SK-N-SH (cell line): ENCODE results near the gene STAMBP.

ENCODE experiments used
- CHD2 ChIP-seq: fragments of 150-350 bp; IDR thresholded peaks from 2 replicates; pipeline ENCODE4 v1.6.1; 2018; ENCODE audit warnings: low read length; ENCODE audit not compliant: partially characterized antibody
- CTCF ChIP-seq: fragments of 200-600 bp; sonication (generic); IDR thresholded peaks from 2 replicates; pipeline ENCODE4 v1.6.1; 2017; ENCODE audit warnings: antibody characterized with exemption, mild to moderate bottlenecking, moderate library complexity
- EP300 ChIP-seq, 2 experiments: IDR thresholded peaks; 2 replicates each; pipeline versions ENCODE4 v1.4.0 to v1.6.1; 2012; ENCODE audit warnings: borderline replicate concordance in 1 of 2, low read depth in 1 of 2, low read length in 1 of 2
- EZH2phosphoT487 ChIP-seq: fragments of 200-600 bp; sonication (generic); IDR thresholded peaks from 2 replicates; pipeline ENCODE4 v1.6.1; 2017; ENCODE audit warnings: low read depth, mixed run types, mild to moderate bottlenecking, antibody characterized with exemption, moderate library complexity, borderline replicate concordance
- RAD21 ChIP-seq: IDR thresholded peaks from 2 replicates; pipeline ENCODE4 v1.6.1; 2012; ENCODE audit warnings: mild to moderate bottlenecking, low read length
- REST ChIP-seq: IDR thresholded peaks from 2 replicates; pipeline ENCODE4 v1.6.1; 2012; ENCODE audit warnings: mild to moderate bottlenecking, low read depth, low read length, moderate library complexity
- RXRA ChIP-seq: IDR thresholded peaks from 2 replicates; pipeline ENCODE4 v1.4.0; 2012; ENCODE audit warnings: low read depth, mild to moderate bottlenecking, borderline replicate concordance
- USF2 ChIP-seq: fragments of 150-350 bp; IDR thresholded peaks from 2 replicates; pipeline ENCODE4 v1.6.1; 2017; ENCODE audit warnings: antibody characterized with exemption, low read length, low read depth, borderline replicate concordance

- TF ChIP-seq EZH2phosphoT487 = no peak
- no peak for TF ChIP-seq CTCF
- TF ChIP-seq CHD2 = no peak
- no peak for TF ChIP-seq REST
- TF ChIP-seq USF2 = no peak
- TF ChIP-seq RAD21 = no peak
- TF ChIP-seq EP300 (IDR thresholded peaks at IDR 0.05; ENCODE audit: borderline replicate concordance in 1 of 2, low read depth in 1 of 2, low read length in 1 of 2) = no peak
- no peak for TF ChIP-seq RXRA
Observed at GRCh38 chr2:73904952-73905351, 76.2 kb downstream of the STAMBP start.
